DOHH2 (cell line): ENCODE results near the gene SOD3.

ENCODE experiments used
- H3F3A ChIP-seq: fragments of 200-600 bp; sonication (generic), shearing (Covaris generic); 2 replicates; pipeline ENCODE4 v1.6.0; 2016; ENCODE audit warnings: antibody characterized with exemption, mild to moderate bottlenecking; ENCODE audit not compliant: control insufficient read depth, insufficient read depth
- H3K27ac ChIP-seq: fragments of 200-600 bp; sonication (generic); 2 replicates; pipeline ENCODE4 v1.5.1; 2014; ENCODE audit warnings: low read depth, mild to moderate bottlenecking, low read length, moderate library complexity
- H3K27me3 ChIP-seq: fragments of 200-600 bp; sonication (generic); 2 replicates; pipeline ENCODE4 v1.6.1; 2014; ENCODE audit warnings: mild to moderate bottlenecking, low read length, mixed read lengths; ENCODE audit not compliant: control insufficient read depth
- H3K36me3 ChIP-seq: fragments of 200-600 bp; sonication (generic); 2 replicates; pipeline ENCODE4 v1.6.1; 2014; ENCODE audit warnings: mild to moderate bottlenecking, low read length, moderate library complexity, mixed read lengths; ENCODE audit not compliant: control insufficient read depth
- H3K4me1 ChIP-seq: fragments of 200-600 bp; sonication (generic); 2 replicates; pipeline ENCODE4 v1.6.1; 2014; ENCODE audit warnings: mild to moderate bottlenecking, low read length, mixed read lengths; ENCODE audit not compliant: control insufficient read depth
- H3K4me2 ChIP-seq: fragments of 200-600 bp; sonication (generic); 2 replicates; pipeline ENCODE4 v1.6.0; 2014; ENCODE audit warnings: mild to moderate bottlenecking, low read length, moderate library complexity
- H3K4me3 ChIP-seq: fragments of 200-600 bp; sonication (generic); 2 replicates; pipeline ENCODE4 v1.5.1; 2014; ENCODE audit warnings: mild to moderate bottlenecking, low read length, mixed read lengths
- H3K79me2 ChIP-seq: fragments of 200-600 bp; sonication (generic); 2 replicates; pipeline ENCODE4 v1.6.1; 2014; ENCODE audit warnings: mild to moderate bottlenecking, low read length, mixed read lengths; ENCODE audit not compliant: control insufficient read depth
- H3K9me2 ChIP-seq: fragments of 200-600 bp; sonication (generic); replicated peaks from 2 replicates; pipeline ENCODE4 v1.6.1; 2014; ENCODE audit warnings: mild to moderate bottlenecking, low read length, mixed read lengths; ENCODE audit not compliant: control insufficient read depth
- H3K9me3 ChIP-seq: fragments of 200-600 bp; sonication (generic); 2 replicates; pipeline ENCODE4 v1.6.1; 2014; ENCODE audit warnings: antibody characterized with exemption, low read length, mixed read lengths; ENCODE audit not compliant: control insufficient read depth, insufficient read depth
- H4K20me1 ChIP-seq: fragments of 200-600 bp; sonication (generic); 2 replicates; pipeline ENCODE4 v1.6.0; 2014; ENCODE audit warnings: low read depth, mild to moderate bottlenecking, antibody characterized with exemption, low read length, moderate library complexity; ENCODE audit not compliant: control insufficient read depth, insufficient read depth
- EZH2phosphoT487 ChIP-seq: fragments of 200-600 bp; sonication (generic); IDR thresholded peaks from 2 replicates; pipeline ENCODE4 v1.6.1; 2017; ENCODE audit warnings: borderline replicate concordance, mild to moderate bottlenecking, antibody characterized with exemption, low read length, moderate library complexity, mixed read lengths
- TF ChIP-seq, protein P1 (sequence below): fragments of 200-600 bp; sonication (generic); IDR thresholded peaks from one replicate; pipeline ENCODE4 v1.5.1; 2014; ENCODE audit warnings: antibody characterized with exemption, mild to moderate bottlenecking, low read depth, low read length; ENCODE audit not compliant: poor library complexity, severe bottlenecking

Gene SOD3

DNA sequence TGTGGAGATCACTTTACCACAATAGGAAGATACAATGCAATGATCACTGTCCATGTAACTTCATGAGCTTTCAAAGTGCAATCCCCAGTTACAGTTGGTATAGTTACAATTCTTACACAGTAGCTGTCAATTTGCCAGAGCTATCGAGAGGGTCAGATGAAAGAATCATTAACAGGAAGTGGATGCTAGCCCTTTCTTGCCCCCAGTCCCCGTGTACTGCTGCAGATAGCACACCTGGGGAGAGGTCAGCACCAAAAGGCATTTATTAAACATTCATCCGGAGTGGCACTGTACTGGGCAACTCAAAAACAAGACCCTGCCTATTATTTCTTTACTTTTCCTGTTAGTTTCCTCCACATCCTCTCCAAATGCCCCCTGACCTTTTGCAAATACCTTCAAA, 47.7 kb downstream of the SOD3 start:
- Histone ChIP-seq H3K36me3 (no peaks in the 10 kb centered on the region), H3K27me3 (no peaks in the 10 kb centered on the region), H3K9me3 (no peaks in the 10 kb centered on the region), H3K79me2 (no peaks in the 10 kb centered on the region), H3K4me2 (no peak overlapping the region), H3K4me1 (no peaks in the 10 kb centered on the region), H3F3A (no peaks in the 10 kb centered on the region), H3K9me2 (no peaks in the 10 kb centered on the region), H4K20me1 (no peaks in the 10 kb centered on the region), H3K4me3 (no peak overlapping the region), H3K27ac (no peak overlapping the region)
- TF ChIP-seq, protein P1, sequence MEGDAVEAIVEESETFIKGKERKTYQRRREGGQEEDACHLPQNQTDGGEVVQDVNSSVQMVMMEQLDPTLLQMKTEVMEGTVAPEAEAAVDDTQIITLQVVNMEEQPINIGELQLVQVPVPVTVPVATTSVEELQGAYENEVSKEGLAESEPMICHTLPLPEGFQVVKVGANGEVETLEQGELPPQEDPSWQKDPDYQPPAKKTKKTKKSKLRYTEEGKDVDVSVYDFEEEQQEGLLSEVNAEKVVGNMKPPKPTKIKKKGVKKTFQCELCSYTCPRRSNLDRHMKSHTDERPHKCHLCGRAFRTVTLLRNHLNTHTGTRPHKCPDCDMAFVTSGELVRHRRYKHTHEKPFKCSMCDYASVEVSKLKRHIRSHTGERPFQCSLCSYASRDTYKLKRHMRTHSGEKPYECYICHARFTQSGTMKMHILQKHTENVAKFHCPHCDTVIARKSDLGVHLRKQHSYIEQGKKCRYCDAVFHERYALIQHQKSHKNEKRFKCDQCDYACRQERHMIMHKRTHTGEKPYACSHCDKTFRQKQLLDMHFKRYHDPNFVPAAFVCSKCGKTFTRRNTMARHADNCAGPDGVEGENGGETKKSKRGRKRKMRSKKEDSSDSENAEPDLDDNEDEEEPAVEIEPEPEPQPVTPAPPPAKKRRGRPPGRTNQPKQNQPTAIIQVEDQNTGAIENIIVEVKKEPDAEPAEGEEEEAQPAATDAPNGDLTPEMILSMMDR: no peak
- no peak for TF ChIP-seq EZH2phosphoT487

DNA sequence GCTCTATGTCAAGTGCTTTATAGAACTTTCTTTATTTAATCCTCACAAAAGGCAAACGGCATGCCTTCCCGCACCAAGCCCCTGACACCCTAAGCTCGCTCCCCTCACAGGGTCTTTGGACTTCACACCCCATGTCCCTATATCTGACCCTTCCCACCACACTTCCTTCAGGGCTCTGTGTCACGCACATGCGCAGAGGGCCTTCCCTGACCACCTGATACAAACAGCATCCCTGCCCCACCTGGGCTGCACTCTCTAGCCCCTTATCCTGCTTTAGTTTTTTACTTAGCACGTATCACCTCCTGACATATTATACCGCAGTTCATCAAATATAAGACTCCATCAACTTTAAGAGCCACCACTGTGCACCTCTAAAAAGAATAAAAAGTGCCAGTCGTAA, 49.8 kb downstream of the SOD3 start:
- Histone ChIP-seq H3K27ac (no peak overlapping the region), H3K9me2 (no peaks in the 10 kb centered on the region), H3K4me2 (no peak overlapping the region), H3F3A (no peaks in the 10 kb centered on the region), H3K27me3 (no peaks in the 10 kb centered on the region), H3K9me3 (no peaks in the 10 kb centered on the region), H3K79me2 (no peaks in the 10 kb centered on the region), H3K4me1 (no peaks in the 10 kb centered on the region), H3K36me3 (no peaks in the 10 kb centered on the region), H4K20me1 (no peaks in the 10 kb centered on the region), H3K4me3 (no peak overlapping the region)
- TF ChIP-seq EZH2phosphoT487: no peak
- TF ChIP-seq, protein P1: no peak

DNA sequence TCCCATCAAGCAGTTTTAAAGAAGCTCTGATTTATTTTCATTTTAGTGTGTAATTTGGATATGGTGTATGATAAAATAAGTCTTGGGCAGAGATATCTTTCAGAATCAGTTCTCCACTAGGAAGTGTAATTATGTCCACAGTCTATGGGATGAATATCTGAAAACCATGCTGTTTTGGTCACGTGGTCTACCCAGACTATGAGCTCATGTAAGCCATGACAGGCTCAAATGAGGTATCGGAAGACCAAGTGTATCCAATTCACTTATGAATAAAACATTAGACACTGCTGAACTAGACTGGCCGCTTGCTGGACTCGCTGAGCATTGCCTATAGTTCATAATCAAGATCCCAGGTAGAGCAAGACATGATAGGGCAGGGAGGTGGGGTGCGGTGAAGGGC, 50.5 kb downstream of the SOD3 start:
- no peaks in the 10 kb centered on the region for H3K36me3 ChIP-seq
- H3K9me3 ChIP-seq: no peaks in the 10 kb centered on the region
- H3K9me2 ChIP-seq: no peaks in the 10 kb centered on the region
- no peaks in the 10 kb centered on the region for H3K79me2 ChIP-seq
- no peaks in the 10 kb centered on the region for H3F3A ChIP-seq
- H3K4me3 ChIP-seq: no peak overlapping the region
- no peaks in the 10 kb centered on the region for H3K4me1 ChIP-seq
- TF ChIP-seq, protein P1: no peak
- TF ChIP-seq EZH2phosphoT487: no peak
- H3K4me2 ChIP-seq: no peak overlapping the region
- no peaks in the 10 kb centered on the region for H3K27me3 ChIP-seq
- no peak overlapping the region for H3K27ac ChIP-seq
- H4K20me1 ChIP-seq: no peaks in the 10 kb centered on the region

DNA sequence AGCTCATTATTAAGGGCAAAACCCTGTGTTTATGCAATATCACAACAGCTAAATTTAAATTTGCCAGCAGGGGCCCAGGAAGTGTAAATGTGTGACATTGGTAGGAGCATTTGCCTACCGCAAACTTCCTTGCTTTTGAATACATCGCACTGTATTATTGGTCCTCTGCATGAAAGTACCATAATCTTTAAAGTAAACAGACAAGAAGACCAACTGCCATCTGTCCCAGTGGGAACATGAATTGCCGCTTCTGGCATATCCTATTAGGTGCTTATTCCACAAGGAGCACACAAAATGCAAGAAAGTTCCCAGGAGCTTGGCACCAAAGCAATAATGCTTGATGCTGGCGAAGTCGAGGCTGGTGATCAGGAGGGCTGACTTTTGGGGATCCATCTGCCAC, 51.3 kb downstream of the SOD3 start:
- no peaks in the 10 kb centered on the region for H4K20me1 ChIP-seq
- H3K9me3 ChIP-seq: no peaks in the 10 kb centered on the region
- H3K4me1 ChIP-seq: no peaks in the 10 kb centered on the region
- H3K79me2 ChIP-seq: no peaks in the 10 kb centered on the region
- H3K27me3 ChIP-seq: no peaks in the 10 kb centered on the region
- H3K27ac ChIP-seq: no peak overlapping the region
- H3F3A ChIP-seq: no peaks in the 10 kb centered on the region
- no peak for TF ChIP-seq EZH2phosphoT487
- TF ChIP-seq, protein P1: no peak
- H3K36me3 ChIP-seq: no peaks in the 10 kb centered on the region
- H3K4me2 ChIP-seq: no peak overlapping the region
- H3K4me3 ChIP-seq: no peak overlapping the region
- no peaks in the 10 kb centered on the region for H3K9me2 ChIP-seq
